Omental fat pad (tissue), 4 donors: ENCODE results near the gene ROBO1. TPM values are rescaled to one million over a fixed set of nuclear protein-coding genes. Genes with fewer than 3 reads are reported as not detected.

ENCODE experiments used
- ATAC-seq: fragments of 150-250 bp; one replicate; pipeline ENCODE4 v1.9.1; 2016; ENCODE audit warnings: mild to moderate bottlenecking, moderate library complexity; ENCODE audit not compliant: low FRiP score
- DNase-seq: peaks from one replicate; pipeline ENCODE4 v3.0.0-alpha.2; 2019; ENCODE audit warnings: low spot score
- total RNA-seq, 4 donors: library from RNA; depleted of rRNA; stranded (reverse); fragments of >200 nt; gene quantifications; one replicate each; pipeline ENCODE4 v1.1.0, GENCODE V29; 2016
- TF ChIP-seq, protein P1 (sequence below), 3 donors: fragments of 450-650 bp; IDR thresholded peaks; one replicate each; pipeline ENCODE4 v1.5.1; 2016 to 2017; ENCODE audit warnings: antibody characterized with exemption in 3 of 3, mild to moderate bottlenecking in 3 of 3, moderate library complexity in 2 of 3

ROBO1 gene
- total RNA-seq, 4 donors from 2014 or later: 13.7 to 34.2 (median 21.0) TPM

DNA sequence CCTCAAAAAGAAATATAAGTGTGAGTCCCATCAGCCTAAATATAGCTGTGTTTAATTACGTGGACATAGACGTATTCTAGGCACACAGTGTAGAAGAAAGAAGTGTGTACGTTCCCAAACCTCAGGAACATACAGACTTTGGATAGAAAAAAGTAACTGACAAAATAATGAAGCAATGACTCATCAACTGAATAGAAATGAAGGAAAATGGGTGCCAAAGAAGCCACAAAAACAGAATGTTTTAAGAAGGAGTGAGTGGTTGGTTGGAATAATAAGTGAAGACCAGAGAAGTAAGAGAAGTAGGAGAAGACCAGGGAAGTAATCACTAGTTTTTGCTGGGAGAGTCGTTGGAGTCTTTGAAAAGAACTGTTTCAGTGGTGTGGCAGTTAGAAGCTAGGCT, 518.1 kb downstream of the ROBO1 start:
- no peak for ATAC-seq
- DNase-seq: no peak
- TF ChIP-seq, protein P1, sequence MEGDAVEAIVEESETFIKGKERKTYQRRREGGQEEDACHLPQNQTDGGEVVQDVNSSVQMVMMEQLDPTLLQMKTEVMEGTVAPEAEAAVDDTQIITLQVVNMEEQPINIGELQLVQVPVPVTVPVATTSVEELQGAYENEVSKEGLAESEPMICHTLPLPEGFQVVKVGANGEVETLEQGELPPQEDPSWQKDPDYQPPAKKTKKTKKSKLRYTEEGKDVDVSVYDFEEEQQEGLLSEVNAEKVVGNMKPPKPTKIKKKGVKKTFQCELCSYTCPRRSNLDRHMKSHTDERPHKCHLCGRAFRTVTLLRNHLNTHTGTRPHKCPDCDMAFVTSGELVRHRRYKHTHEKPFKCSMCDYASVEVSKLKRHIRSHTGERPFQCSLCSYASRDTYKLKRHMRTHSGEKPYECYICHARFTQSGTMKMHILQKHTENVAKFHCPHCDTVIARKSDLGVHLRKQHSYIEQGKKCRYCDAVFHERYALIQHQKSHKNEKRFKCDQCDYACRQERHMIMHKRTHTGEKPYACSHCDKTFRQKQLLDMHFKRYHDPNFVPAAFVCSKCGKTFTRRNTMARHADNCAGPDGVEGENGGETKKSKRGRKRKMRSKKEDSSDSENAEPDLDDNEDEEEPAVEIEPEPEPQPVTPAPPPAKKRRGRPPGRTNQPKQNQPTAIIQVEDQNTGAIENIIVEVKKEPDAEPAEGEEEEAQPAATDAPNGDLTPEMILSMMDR (IDR thresholded peaks at IDR 0.05): no peak

DNA sequence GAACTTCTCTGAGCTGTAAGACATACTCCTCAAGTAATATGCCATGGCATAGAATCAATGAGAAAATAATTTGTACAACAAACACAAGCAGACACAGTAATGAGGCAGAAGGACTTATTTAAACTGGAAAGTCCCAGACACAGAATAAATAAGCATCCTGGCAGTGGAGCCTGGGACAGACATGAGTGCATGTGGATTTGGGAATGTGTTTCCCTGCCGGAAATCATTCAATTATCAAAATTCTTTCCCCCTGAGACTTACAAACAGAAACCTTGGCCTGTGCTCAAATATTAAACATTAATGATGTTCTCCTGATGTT, 520.1 kb downstream of the ROBO1 start:
- no peak for ATAC-seq
- TF ChIP-seq, protein P1 (IDR thresholded peaks at IDR 0.05): no peak

DNA sequence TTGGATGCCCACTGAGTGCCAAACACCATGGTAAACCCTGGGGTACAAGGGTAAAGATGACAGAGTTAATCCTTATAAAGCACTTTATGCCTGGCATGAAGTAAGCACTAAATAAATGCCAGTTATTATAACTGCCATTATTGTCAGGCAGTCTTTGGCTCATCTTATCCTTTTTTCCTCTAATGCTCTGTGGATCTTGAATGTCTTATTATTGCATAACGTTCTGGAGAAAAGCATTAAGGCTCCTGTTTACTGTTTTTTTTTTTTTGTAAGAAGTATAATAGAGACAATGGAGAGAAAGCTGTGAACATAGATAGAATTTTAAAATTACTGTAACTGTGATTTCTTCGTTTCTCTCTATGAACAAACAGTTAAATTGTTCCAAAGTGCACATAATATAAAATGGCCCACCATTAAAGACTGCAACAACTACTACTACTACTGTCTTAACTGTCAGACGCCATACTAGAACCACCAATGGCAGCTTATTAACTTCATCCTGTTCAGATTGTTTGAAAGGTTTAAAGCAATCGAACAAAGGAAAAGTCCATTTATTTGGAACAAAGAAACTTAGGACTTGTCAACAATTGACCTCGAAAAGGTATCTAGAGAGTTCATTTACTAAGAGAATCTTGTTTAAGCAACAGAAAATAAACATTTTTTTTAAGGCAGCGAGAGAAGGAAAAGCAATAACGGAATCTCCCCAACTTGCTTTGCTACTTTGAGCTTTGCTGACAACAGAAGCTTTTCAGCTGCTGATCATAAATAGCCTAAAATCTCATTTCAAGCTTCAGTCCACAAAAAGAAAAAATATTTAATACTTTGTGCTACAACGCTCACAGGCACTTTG, 520.7 kb downstream of the ROBO1 start:
- ATAC-seq (no peak), DNase-seq (no peak)
- TF ChIP-seq, protein P1 (IDR thresholded peaks at IDR 0.05): no peak

More for the DNA sequence above, 520.1 kb downstream of the ROBO1 start:
- DNase-seq: no peak

DNA sequence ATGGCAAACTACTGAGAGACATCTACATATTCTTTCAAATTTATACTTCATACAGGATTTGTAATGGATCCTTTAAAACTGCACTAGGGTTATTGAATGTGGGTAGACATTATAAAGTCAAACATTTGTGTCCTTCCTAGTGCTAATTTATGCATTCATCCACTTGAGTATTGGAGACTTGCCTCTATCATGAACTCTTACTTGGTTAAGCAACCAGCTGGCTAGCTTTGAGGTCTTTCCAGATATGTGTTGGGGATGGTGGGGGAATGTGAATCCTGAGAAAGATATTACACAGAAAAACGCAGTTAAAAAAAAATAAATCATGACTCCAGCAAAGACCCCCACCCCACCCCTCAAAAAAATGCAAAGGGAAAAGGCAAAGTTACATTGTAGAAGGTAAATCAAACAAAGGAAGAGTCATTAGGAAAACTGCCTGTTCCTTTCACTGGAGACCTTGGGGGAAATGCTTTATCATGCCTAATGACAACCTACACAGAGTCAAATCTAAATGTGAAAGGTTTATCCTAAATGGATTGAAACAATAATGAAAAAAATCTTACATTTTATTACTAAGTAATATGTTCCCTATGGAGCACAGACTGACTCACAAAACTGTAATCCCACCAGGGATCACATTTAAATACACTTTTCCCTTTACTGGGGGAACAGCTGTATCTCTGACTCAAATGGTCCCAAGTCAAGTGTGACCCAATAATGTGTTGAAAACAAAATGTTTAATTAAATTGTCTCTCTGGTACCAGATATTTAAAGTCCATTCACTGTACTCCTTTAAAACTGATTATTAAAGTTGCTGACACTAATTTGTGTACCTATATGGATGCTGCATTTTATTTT, 522.3 kb downstream of the ROBO1 start:
- DNase-seq (no peak), ATAC-seq (no peak)
- TF ChIP-seq, protein P1 (IDR thresholded peaks at IDR 0.05): no peak

DNA sequence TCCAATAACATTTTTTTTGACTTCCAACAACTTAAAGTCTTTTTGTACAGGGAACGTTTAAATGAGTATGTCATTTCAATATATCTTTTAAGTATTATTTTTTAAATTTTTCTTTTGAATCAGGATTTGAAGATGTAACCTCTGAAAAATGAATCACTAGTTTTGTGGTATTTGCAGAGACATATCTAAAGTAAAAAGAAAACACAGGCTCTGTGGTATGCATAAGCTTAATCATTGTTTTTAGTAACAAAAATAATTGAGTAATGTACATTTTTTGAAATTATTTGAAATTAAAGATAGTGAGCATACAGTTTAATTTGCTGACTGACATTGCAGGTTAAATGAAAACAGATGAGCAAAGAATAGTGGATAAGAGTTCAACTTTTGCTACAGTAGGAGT, 531.3 kb downstream of the ROBO1 start:
- TF ChIP-seq, protein P1 (IDR thresholded peaks at IDR 0.05): no peak
- ATAC-seq (no peak), DNase-seq (no peak)

DNA sequence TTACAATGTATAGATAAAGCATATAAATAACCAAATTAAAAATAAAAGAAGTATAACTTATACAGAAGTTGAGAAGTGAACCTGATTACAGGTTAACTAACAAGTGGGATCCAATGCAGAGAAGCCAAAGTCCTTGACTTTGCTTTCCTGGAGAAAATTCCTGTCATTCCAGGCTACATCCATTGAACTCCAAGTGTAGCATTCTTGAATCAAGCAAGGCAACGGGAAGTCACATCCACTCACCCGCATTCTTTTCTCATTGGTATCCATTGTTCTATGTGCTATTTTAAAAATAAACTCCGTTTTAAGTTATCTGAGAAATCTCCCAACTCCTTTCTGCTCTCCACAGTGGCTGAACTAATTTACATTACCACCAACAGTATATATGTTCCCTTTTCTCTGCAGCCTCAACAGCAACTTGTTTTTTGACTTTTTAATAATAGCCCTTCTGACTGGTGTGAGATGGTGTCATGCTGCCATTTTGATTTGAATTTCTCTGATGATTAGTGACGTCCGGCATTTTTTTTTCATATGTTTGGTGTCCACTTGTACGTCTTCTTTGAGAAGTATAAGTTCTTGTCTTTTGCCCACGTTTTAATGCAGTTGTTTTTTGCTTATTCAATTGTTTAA, 534.3 kb downstream of the ROBO1 start:
- no peak for DNase-seq
- no peak for ATAC-seq
- TF ChIP-seq, protein P1 (IDR thresholded peaks at IDR 0.05): no peak
